ENCODE measurements around the gene ZNF789.
"Not testable (repeated sequence)": the region's sequence is repeated elsewhere in the genome, so short reads cannot be mapped to it uniquely, and the experiment has no call there.

ZNF789 gene

DNA sequence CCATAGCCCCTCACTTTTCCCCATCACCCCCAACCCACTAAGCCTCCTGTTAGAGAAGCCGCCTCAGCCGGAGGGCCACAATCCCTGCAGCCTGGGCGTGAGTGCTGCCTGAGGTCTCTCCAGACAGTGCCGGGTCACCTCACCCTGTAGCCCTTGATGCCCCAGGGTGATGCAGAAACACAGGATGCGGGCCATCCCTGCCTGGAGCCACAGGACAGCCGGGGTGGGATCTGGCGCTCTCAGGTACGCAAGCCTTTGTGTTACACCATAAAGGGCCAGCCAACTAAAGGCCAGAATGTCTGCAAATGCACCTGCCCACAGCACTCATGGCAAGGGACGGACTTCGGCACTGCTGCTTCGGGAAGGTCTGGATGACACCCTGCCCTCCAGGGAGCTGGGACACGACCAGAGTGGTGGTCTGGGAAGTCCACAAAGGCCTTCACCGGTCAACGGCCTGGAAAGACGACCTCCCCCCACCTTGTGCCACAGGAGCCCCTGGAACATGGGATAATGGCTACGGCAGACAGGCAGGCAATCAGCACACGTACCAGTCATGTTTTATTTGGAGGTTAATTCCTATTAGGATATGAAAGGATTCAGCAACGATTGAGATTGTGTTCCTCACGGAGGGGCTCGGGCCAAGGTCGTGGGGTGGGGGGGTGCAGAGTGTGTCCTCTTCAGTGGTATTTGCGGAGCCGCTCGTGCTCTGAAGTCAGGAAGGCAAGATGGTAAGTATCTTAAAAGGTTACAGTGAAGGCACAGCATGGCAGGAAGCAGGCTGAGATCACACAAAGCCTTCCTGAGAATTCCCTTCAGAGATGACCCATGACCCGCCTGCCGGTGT lies 14.8 kb upstream of the ZNF789 start:
- DNase-seq (ENCODE audit: low read depth) = no peak

DNA sequence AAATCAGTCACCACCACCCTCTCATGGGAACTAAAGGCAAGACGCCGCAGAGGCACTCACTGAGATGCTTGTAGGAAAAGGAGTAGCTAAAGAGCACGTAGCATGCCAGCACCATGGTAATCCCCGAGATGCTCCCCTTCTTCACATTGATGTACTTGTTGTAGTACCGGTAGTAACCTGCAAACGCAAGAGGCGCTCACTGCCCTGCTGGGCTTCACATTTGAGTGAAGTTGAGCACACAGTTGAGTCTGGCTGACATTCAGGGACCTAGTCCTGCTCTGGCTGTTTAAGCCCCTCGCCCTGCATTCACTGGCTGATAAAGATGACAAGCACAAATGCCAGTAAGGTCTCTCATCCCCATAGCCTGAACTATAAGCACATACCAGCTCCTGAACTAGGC lies 13.6 kb upstream of the ZNF789 start:
- DNase-seq (ENCODE audit: low read depth) = no peak

DNA sequence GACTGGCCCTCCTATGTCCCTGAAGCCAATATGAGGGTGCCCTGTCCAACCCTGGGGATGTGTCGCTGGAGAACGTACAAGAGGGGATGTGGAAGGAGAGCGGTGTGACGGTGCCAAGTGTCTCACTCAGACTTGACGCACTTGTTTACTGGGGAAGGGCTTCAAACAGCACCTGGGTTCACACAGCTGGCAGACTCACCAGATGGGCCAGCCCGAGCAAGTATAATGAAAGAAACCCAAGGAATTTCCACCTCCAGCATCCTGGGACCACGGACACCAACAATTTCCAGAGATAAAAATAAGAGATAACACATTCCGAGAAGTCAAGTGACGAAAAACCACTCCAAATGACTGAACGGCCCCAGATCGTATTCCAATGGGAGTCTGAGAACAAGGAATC lies 12.0 kb upstream of the ZNF789 start:
- DNase-seq (ENCODE audit: low read depth) = no peak

DNA sequence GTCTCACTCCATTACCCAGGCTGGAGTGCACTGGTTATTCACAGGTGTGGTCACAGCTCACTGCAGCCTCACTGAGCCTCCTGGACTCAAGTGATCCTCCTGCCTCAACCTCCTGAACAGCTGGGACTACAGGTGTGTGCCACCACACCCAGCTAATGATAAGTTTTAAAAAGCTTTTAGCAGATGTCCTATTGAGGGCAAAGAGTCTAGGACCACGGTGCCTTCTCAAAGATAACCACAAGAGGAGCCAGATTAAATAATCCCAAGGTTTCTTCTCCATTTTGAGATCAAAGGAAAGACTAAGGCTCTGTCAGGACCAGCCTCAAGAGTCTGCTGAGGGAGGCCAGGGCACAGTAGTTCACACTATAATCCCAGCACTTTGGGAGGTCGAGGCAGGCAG lies 11.5 kb upstream of the ZNF789 start:
- no peak for DNase-seq (ENCODE audit: low read depth)

DNA sequence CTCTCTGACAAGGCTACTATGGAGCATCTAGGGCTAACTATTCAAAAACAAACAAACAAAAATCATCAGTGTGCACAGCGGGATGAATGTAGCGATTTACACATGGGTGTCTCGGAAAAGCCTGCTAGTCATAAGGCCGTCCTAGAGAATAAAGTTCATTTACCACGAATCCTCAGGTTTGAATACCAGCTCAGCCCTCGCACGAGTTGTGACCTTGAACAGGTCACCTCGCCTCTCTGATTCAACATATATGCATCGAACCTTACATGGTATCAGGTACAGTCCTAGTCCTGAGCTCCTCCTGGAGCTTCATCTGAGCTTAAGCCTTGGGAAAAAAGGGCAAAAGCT lies 7.3 kb upstream of the ZNF789 start:
- DNase-seq (ENCODE audit: low read depth) = no peak

DNA sequence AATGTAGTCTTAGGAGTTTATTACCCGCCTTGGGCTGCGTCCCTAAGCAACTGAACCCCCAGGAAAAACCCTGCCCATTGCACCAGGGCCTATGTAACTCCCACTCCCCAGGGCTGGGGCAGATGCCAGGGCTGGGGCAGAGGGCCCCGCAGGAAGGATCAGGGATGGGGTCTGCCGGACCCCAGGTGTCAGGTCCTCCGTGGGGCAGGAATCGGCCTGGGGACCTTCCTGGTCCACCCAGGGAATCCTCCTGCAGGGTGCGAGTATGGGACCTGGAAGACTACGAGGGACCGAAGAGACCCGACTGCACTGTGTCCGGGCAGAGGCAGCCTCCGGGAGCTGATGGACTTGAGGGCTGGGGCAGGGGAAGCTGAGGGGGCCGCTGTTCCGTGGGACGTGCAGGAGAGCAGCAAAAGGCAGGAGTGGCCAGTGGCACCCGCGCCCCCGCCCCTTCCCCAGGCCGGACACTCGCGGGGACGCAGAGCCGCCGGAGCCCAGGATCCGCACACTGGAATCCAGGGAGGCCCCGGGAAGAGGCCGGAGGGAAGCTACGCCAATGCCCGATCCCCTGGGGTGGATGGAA lies 4.3 kb upstream of the ZNF789 start:
- no peak for DNase-seq (ENCODE audit: low read depth)

DNA sequence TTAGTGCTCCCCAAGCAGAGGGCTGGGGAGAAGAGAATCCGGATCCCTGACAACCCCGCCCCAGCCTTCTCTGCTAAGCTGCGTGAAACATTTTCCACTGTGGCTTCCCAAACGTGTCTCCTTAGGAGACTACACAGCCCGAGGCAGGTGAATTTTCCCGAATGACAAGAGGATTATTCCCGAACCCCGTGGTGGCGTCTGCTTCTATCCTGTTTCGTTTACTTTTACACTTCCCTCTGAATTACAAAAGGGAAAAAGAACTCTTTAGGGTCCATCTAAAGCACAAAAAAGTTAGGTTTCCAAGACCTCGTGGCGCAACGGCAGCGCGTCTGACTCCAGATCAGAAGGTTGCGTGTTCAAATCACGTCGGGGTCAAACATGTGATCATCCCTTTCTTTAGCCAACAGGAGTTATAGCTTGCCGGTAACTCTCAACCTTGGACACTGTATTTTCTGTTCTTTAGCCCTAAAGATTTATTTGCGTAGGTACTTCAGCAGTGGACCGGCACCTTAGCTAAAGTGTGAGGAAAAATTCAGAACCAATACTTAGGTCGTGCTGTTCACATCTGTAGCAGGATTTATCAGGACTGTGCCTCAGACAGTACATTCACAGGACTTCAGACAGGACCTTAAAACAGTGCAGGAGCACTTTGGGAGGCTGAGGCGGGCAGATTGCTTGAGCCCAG lies 3.2 kb upstream of the ZNF789 start:
- DNase-seq (ENCODE audit: low read depth) = no peak

DNA sequence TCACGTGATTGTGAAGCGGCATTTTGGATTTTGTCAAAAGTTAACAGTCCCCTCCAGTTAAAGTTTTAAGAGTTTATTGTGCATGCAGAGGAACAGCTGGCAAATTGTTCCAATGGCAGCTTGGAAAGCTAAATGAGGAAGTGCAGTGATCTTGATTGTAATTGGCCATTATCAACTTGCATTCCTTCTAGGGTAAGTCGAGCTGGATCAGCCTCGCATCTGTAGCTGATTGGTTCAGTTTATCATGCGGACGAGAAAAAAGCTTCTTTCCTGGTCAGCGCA lies 566 bp downstream of the ZNF789 start:
- DNase-seq (ENCODE audit: low read depth) = no peak

DNA sequence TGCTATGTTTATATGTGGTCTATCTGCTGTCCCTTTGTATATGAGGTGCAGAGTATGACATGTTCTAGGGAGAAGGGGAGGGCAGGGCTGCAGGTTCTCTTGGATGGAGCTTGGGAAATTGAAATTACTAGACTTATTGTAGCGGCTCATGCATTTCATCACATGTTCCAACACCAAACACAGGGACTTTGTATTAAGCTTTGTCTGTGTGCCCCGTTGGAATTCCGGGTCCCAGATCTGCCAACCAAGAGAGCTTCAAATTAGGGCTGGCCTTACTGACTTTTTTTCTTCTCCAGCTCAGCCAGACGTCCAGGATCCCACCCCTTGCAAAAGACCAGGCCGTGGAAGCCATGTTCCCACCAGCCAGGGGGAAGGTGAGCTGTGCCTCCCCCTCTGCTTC lies 3.4 kb downstream of the ZNF789 start:
- no peak for DNase-seq (ENCODE audit: low read depth)

DNA sequence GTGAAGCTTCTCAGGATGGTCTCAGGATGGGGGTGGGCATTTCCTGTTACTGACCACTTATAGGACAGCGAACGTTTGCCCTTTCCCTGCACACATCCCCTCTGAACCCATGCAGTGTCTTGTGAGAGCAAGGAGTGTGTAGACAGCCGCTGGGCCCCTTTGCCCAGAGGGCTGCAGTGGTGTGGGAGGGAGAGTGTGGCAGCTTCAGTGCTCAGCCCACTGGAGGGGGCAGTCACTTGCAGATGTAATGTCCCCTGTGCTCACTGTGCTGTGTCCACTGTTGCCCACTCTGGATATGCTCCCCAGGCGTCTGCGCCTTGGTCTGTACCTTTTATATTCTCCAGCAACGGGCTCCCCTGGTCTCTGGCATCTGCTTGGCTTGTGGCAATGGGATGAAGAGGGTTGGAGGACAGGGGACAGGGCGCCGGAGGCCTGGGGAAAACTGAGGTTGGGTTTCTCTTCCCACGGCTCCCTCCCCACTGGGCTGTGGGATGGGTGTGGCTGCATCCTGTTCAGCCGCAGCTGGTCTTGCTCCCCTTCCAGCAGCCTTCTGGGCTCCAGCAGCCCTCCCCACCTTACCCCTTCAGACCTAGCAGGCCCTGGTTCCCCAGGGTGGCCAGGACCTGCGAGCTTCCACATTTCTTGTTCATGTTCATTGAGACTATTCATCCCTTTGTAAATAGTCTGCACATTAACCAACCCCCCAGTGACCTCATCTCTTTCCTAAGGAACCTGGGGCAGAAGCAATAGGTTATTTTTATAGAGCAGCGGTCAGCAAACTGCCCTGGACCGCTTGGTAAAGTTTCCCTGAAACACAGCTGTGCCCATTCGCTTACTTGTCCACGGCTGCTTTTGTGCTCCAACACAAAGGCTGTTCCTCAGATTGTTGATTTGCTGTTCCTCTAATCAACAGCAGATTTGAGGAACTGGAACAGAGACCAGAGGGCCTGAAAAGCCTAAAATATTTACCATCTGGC lies 6.1 kb downstream of the ZNF789 start:
- no peak for DNase-seq (ENCODE audit: low read depth)

DNA sequence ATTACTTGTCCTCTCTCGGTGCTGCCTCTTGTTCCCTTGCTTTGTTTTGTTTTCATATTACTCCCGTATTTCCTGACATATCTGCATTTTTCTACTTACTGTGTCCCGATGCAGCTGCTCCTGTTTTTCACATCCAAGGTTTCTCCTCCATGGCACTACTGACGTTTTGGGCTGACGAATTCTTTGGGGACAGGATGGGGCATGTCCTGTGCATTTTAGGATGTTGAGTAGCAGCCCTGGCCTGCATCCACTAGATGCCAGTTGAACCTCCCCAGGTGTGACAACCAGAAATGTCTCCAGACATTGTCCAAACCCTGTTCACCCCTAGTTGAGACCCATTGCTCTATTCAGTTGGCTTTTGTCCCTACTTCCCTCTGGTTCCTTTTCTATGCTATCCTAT lies 12.4 kb downstream of the ZNF789 start:
- DNase-seq (ENCODE audit: low read depth) = no peak

DNA sequence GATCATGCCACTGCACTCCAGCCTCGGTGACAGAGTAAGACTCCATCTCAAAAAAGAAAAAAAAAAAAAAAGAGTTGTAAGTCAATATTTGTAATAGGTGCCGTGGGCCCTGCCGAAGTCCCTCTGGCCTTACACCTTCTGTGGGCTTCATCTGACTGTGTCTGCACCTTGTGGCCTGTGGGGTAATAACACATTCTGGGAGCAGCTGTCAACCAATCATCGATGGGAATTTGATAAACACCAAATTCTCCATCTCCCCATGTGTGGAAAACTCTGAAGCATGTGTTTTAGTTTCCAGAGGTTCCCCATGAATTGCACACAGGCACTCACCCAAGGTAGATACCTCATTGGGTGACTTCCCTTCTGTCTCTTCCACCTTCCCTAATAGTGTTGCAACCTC lies 16.5 kb downstream of the ZNF789 start:
- DNase-seq (ENCODE audit: low read depth) = no peak

DNA sequence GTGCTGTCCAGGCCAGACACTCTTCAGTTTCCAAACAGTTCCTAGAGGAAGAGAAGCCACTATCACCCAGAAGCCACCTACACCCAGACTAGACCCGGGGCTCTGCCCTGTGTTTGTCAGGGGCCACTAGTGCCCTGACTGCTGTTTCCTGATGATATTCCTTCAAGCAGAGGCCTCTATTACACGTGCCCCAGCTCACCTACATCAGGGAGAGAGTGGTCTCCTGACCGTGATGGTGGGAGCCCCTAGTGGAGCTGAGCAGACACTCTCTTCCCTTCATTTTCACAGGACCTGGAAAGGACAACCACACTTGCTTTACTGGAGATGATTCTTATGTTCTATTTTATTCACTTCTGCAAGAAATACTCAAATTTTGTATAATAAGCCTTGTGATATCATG lies 18.2 kb downstream of the ZNF789 start:
- DNase-seq (ENCODE audit: low read depth) = no peak

DNA sequence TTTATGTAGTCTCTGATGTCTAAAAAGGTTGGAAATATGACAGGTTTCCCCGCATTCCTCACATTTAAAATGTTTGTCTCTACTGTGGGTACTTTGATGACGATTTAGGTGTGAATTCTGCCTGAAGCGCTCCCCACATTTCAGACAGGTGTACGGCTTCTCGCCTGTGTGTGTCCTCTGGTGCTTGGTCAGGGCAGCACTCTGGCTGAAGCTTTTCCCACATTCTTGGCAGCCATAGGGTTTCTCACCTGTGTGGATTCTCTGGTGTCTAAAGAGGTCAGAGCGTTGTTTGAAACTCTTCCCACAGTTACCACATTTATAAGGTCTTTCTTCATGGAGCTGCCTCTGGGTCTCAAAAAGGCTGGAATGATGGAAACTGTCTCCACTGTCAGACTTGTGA lies 21.1 kb downstream of the ZNF789 start:
- no peak for DNase-seq (ENCODE audit: low read depth)

DNA sequence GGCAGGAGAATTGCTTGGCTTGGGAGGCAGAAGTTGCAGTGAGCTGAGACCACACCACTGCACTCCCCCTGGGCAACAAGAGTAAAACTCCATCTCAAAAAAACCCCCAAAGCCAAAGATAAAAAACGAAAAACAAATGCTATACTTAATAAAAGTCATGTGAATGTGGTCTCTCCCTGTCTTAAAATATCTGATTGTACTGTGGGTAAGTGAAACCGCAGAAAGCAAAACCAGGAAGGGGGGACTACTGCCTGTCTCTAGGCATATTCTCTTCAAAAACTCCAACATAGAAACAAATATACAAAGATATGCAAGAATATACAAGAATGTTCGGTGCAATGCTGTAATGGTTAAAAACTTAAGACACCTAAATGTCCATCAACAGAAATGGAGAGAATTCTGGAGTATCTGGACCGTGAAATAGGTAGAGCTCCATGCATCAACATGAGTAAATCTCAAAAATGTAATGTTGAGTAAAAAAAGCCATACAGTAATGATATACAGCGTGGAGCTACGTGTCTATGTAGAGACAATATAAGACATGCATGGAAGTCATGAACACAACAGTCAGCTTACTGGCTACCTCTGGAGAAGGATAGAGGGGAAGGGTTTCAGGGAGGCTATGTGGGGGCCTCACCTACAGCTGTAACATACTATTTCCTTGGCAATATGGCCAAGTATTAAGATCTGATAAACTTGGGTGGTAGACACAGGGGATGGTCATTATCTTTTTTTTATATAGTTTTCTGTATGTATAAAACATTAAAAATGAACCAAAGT lies 25.3 kb downstream of the ZNF789 start:
- DNase-seq (ENCODE audit: low read depth) = no peak

DNA sequence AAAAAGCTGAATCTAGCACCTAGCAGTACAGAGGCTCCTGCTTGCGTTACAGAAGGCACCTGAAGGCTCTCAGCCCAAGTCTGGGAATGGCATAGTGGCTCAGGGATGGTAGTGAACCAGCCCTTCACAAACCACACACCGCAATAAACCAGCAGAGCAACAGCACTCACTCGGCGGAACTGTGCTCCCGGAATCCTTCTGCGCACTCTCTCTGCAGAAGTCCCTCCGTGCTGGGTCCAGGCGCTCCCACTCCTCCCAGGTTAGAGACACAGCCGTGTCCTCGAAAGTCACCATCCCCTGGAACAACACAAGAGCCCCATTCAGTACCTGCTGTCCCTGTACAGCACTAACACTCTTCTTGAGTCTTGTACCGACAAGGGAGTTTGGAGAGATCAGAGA lies 25.9 kb downstream of the ZNF789 start:
- no peak for DNase-seq (ENCODE audit: low read depth)

DNA sequence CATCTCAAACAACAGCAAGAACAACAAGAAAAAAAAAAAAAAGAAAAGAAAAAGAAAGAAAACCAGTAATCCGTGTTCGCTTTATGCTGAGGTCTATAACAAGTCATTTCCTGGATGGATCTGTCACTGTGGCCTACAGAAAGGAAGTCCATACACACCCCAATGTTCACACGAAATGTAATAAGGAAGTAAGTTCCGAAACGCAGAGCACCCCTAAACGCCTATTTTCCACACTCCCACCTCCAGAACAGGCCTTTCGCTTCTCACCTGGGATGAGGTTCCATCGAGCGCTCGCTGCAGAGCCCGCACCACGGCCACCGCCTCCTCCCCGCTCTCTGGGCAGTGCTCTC lies 26.7 kb downstream of the ZNF789 start:
- peak; percentile 9 for DNase-seq (ENCODE audit: low read depth)

DNA sequence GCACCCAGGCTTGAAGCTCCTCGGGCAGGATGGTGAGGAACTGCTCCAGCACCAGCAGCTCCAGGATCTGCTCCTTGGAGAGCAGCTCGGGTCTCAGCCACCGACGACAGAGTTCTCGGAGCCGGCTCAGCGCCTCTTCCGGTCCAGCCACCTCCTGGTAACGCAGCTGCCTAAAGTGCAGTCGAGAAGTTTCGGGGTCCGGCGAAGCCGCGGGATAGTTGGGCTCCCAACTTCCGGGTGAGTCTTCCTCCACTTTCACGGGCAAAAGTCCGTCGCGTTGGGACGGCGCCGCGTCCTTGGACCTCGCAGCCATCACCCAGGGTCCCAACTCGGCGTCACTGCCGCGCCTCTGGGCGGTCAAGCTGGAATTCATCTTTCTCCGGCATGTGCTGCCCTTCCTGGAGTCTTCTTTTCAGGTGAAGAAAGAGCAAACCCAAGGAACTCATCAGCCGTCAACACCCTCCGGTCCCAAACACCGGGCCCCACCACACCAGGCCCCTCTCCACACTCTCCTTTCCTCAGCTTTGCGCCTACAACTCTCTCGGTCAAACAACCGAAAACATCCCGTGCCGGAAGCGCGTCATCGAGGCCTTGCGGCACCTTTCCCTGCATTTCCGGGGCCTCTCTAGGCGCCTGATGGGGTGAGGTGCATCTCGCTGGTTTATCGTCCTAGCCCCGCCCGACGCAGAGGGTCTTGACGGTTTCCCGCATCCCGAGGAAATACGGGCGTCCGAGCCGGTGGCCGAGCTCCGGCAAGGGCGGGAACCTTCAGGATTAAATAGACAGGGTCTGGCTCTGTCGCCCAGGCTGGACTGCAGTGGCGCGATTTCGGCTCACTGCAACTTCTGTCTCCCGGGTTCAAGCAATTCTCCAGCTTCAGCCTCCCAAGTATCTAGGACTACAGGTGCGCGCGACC lies 27.3 kb downstream of the ZNF789 start, which contains the start of gene ZNF394:
Gene ZNF394, minus strand, starts transcription at position 561 of the 916 bp plus-strand sequence. Its CDS starts 188 bp downstream, at position 373.
- DNase-seq (ENCODE audit: low read depth) = peak; percentile 87

DNA sequence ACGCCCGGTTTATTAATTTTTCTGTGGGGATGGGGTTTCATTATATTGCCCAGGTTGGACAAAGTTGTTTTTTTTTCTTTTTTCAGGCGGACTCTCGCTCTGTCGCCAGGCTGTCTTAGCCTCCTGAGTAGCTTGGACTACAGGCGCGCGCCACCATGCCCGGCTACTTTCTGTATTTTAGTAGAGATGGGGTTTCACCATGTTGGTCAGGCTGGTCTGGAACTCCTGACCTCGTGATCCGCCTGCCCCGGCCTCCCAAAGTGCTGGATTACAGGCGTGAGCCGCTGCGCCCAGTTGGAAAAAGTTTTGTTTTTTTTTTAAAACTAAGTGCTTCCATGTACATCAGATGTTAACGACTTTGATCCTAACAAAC lies 27.9 kb downstream of the ZNF789 start:
- no peak for DNase-seq (ENCODE audit: low read depth)

DNA sequence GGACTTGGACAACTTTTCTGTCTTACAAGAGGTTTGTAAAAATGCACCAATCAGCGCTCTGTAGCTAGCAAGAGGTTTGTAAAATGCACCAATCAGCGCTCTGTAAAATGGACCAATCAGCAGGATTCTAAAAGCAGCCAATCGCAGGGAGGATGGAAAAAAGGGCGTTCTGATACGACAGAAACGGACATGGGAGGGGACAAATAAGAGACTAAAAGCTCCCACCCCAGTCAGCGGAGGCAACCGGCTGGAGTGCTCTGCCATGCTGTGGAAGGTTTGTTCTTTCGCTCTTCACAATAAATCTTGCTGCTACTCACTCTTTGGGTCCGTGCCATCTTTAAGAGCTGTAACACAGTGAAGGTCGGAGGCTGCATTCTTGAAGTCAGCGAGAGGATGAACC lies 28.5 kb downstream of the ZNF789 start:
- not testable (repeated sequence) for DNase-seq (ENCODE audit: low read depth)

DNA sequence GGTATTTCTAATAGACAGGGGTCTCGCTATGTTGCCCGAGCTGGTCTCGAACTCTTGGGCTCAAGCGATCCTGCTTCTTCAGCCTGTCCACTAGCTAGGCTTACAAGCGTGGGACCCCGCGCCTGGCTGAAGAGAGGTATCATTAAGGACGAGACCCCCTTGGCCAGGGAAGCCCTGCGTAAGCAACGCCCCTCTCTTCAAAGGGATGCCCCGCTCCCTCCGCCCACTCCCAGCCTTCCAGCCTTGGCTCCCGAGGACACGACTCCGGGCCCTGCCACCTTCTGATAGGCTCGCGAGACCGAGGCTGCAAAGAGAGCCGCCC lies 31.6 kb downstream of the ZNF789 start:
- no peak for DNase-seq (ENCODE audit: low read depth)

Measured in activated T-cell treated with anti-CD3 and anti-CD28 coated beads for 24 hours (primary cell).